HCT116 (cell line): ENCODE measurements around the gene SFXN5. TPM values are rescaled to one million over a fixed set of nuclear protein-coding genes. Genes with fewer than 3 reads are reported as not detected.

Experiments used
- ATAC-seq: fragments of 200-7000 bp; cut with Tn5 transposase; 2 replicates; pipeline ENCODE4 v1.9.1; 2020; ENCODE audit warnings: mild to moderate bottlenecking, moderate library complexity
- BruUV-seq: library from RNA; stranded (reverse); fragments of 400-500 nt; replicated peaks from 2 replicates; lab custom pipeline; 2021; lab: Mats Ljungman, UMichigan
- CTCF ChIA-PET: fragments of 300-600 bp; sonication (Branson Sonifier 250); formaldehyde crosslinking; loops from one replicate; lab custom pipeline; 2021; ENCODE audit warnings: antibody characterized with exemption; lab: Charles Lee
- POLR2A ChIA-PET: fragments of 300-600, 350-600 bp; sonication (Branson Sonifier 250); formaldehyde crosslinking; loops from one replicate; lab custom pipeline; 2021; ENCODE audit warnings: antibody characterized with exemption; lab: Charles Lee
- RAD21 ChIA-PET, 2 experiments: fragments of 300-600 bp; sonication (Branson Sonifier 250); formaldehyde crosslinking; loops; one replicate each; lab custom pipeline; 2023; ENCODE audit warnings: low total read pairs in 2 of 2; ENCODE audit not compliant: uncharacterized antibody in 2 of 2, unreplicated experiment in 2 of 2, low non-redundant PET in 1 of 2; lab: Charles Lee
- DNase-seq: peaks from one replicate; pipeline ENCODE4 v3.0.0-alpha.2; 2010; ENCODE audit warnings: low read depth, low spot score
- H2AFZ ChIP-seq: fragments of 200-600 bp; shearing (Covaris generic), sonication (generic); 2 replicates; pipeline ENCODE4 v1.6.1; 2017; ENCODE audit warnings: low read depth, mixed run types, mixed read lengths, antibody characterized with exemption, low read length; ENCODE audit not compliant: poor library complexity, severe bottlenecking
- H3K27ac ChIP-seq: 2 replicates; pipeline ENCODE4 v1.5.1; 2012; ENCODE audit warnings: low read depth, low read length
- H3K27me3 ChIP-seq: fragments of 200-600 bp; sonication (generic); 2 replicates; pipeline ENCODE4 v1.6.1; 2016; ENCODE audit warnings: mixed run types, low read length, mixed read lengths; ENCODE audit not compliant: insufficient read depth
- H3K36me3 ChIP-seq, 2 experiments: fragments of 200-500 bp in 1 of 2; fragments of 200-600 bp in 1 of 2; sonication (Bioruptor generic) in 1 of 2; sonication (generic) in 1 of 2; 2 replicates each; pipeline versions ENCODE4 v1.5.1 to v1.6.1; 2014 to 2016; ENCODE audit warnings: low read length in 2 of 2, inconsistent platforms in 1 of 2, mixed read lengths in 1 of 2, mixed run types in 1 of 2; ENCODE audit not compliant: insufficient read depth in 2 of 2, control insufficient read depth in 1 of 2
- H3K4me1 ChIP-seq, 2 experiments: fragments of 200-600 bp in 1 of 2; sonication (generic) in 1 of 2; 2 replicates each; pipeline versions ENCODE4 v1.5.1 to v1.6.1; 2012 to 2017; ENCODE audit warnings: low read length in 2 of 2, inconsistent platforms in 1 of 2, mild to moderate bottlenecking in 1 of 2, mixed read lengths in 1 of 2, mixed run types in 1 of 2, moderate library complexity in 1 of 2; ENCODE audit not compliant: insufficient read depth in 2 of 2, control insufficient read depth in 1 of 2
- H3K4me2 ChIP-seq: fragments of 200-600 bp; sonication (generic); 2 replicates; pipeline ENCODE4 v1.6.1; 2017; ENCODE audit warnings: mixed run types, low read length, mixed read lengths
- H3K4me3 ChIP-seq, 2 experiments: fragments of 200-600 bp in 1 of 2; sonication (generic) in 1 of 2; replicated peaks in 1 of 2; 2 replicates each; pipeline ENCODE4 v1.5.1; 2011 to 2016; ENCODE audit warnings: low read length in 2 of 2, control low read depth in 1 of 2, low read depth in 1 of 2, mild to moderate bottlenecking in 1 of 2, mixed read lengths in 1 of 2, mixed run types in 1 of 2
- H3K79me2 ChIP-seq: fragments of 200-600 bp; sonication (generic); 2 replicates; pipeline ENCODE4 v1.6.1; 2017; ENCODE audit warnings: mild to moderate bottlenecking, mixed run types, low read length, moderate library complexity, mixed read lengths; ENCODE audit not compliant: insufficient read depth
- H3K9ac ChIP-seq: fragments of 200-600 bp; sonication (generic); 2 replicates; pipeline ENCODE4 v1.6.1; 2016; ENCODE audit warnings: low read length, mixed read lengths
- H3K9me2 ChIP-seq: fragments of 200-600 bp; sonication (generic), shearing (Covaris generic); 2 replicates; pipeline ENCODE4 v1.6.1; 2017; ENCODE audit warnings: mixed run types, mild to moderate bottlenecking, moderate library complexity; ENCODE audit not compliant: insufficient read depth
- H3K9me3 ChIP-seq, 2 experiments: fragments of 200-500 bp in 1 of 2; fragments of 200-600 bp in 1 of 2; sonication (Bioruptor generic) in 1 of 2; sonication (generic) in 1 of 2; 2 replicates each; pipeline ENCODE4 v1.6.1; 2014 to 2017; ENCODE audit warnings: low read length in 2 of 2, mixed read lengths in 2 of 2, inconsistent platforms in 1 of 2, low read depth in 1 of 2, mild to moderate bottlenecking in 1 of 2, mixed run types in 1 of 2, moderate library complexity in 1 of 2; ENCODE audit not compliant: control insufficient read depth in 1 of 2, insufficient read depth in 1 of 2
- H4K20me1 ChIP-seq: fragments of 200-600 bp; sonication (generic), shearing (Covaris generic); 2 replicates; pipeline ENCODE4 v1.6.1; 2017; ENCODE audit warnings: mixed run types, mild to moderate bottlenecking, moderate library complexity; ENCODE audit not compliant: insufficient read depth
- CBX3 ChIP-seq: IDR thresholded peaks from 2 replicates; pipeline ENCODE4 v1.6.1; 2012; ENCODE audit warnings: low read depth
- EGR1 ChIP-seq: IDR thresholded peaks from 2 replicates; pipeline ENCODE4 v1.6.1; 2012; ENCODE audit warnings: low read depth
- ELF1 ChIP-seq: IDR thresholded peaks from 2 replicates; pipeline ENCODE4 v1.6.1; 2012; ENCODE audit warnings: low read depth, borderline replicate concordance
- EZH2 ChIP-seq: fragments of 200-600 bp; sonication (generic); IDR thresholded peaks from 2 replicates; pipeline ENCODE4 v1.6.1; 2017; ENCODE audit warnings: antibody characterized with exemption, mixed run types
- EZH2phosphoT487 ChIP-seq: fragments of 200-600 bp; IDR thresholded peaks from 2 replicates; pipeline ENCODE4 v1.6.1; 2018; ENCODE audit warnings: antibody characterized with exemption, borderline replicate concordance
- FOSL1 ChIP-seq: IDR thresholded peaks from 2 replicates; pipeline ENCODE4 v1.6.1; 2012; ENCODE audit warnings: low read depth
- POLR2A ChIP-seq: IDR thresholded peaks from 2 replicates; pipeline ENCODE4 v1.7.0; 2011; ENCODE audit warnings: borderline replicate concordance; ENCODE audit not compliant: insufficient read depth, insufficient read length; ENCODE audit errors: extremely low read depth
- POLR2AphosphoS5 ChIP-seq: IDR thresholded peaks from 2 replicates; pipeline ENCODE4 v1.6.1; 2011; ENCODE audit warnings: mild to moderate bottlenecking, low read depth, low read length, moderate library complexity
- SIN3A ChIP-seq: IDR thresholded peaks from 2 replicates; pipeline ENCODE4 v1.6.1; 2012; ENCODE audit warnings: low read depth
- SP1 ChIP-seq: IDR thresholded peaks from 2 replicates; pipeline ENCODE4 v1.6.1; 2012; ENCODE audit warnings: low read depth
- YY1 ChIP-seq: IDR thresholded peaks from 2 replicates; pipeline ENCODE4 v1.6.1; 2011; ENCODE audit warnings: low read length, low read depth, moderate library complexity, mild to moderate bottlenecking; ENCODE audit not compliant: insufficient replicate concordance; ENCODE audit errors: extremely low read depth
- intact Hi-C: fragments of 100-400 bp; cut with micrococcal nuclease; formaldehyde crosslinking; loops from 2 replicates; pipeline ENCODE4 v1.10.0; 2022
- total RNA-seq: library from RNA; stranded (reverse); gene quantifications from one replicate; pipeline ENCODE4 v1.2.1, GENCODE V29; 2021; ENCODE audit not compliant: unreplicated experiment
- TF ChIP-seq, protein P1 (sequence below): IDR thresholded peaks from 2 replicates; pipeline ENCODE4 v1.6.1; 2011; ENCODE audit warnings: mild to moderate bottlenecking, low read length, moderate library complexity; ENCODE audit not compliant: insufficient replicate concordance; ENCODE audit errors: extremely low read depth
- TF ChIP-seq, protein P2 (sequence below): IDR thresholded peaks from 2 replicates; pipeline ENCODE4 v1.6.1; 2012
- TF ChIP-seq, protein P3 (sequence below), 3 experiments: fragments of 200-600 bp in 1 of 3; sonication (generic) in 1 of 3; IDR thresholded peaks in 2 of 3; conservative IDR thresholded peaks in 1 of 3; 2 replicates each; pipeline ENCODE4 v1.5.1; 2012 to 2017; ENCODE audit warnings: low read depth in 2 of 3, low read length in 2 of 3, antibody characterized with exemption in 1 of 3, borderline replicate concordance in 1 of 3, control low read depth in 1 of 3, mild to moderate bottlenecking in 1 of 3, mixed read lengths in 1 of 3, mixed run types in 1 of 3, moderate library complexity in 1 of 3; ENCODE audit not compliant: insufficient read depth in 1 of 3
- TF ChIP-seq, protein P4 (sequence below): IDR thresholded peaks from 2 replicates; pipeline ENCODE4 v1.6.1; 2012
- TF ChIP-seq, protein P5 (sequence below): IDR thresholded peaks from 2 replicates; pipeline ENCODE4 v1.6.1; 2012; ENCODE audit warnings: low read depth

The SFXN5 gene
- total RNA-seq, 1 experiment from 2014 or later = 10.0 TPM

DNA sequence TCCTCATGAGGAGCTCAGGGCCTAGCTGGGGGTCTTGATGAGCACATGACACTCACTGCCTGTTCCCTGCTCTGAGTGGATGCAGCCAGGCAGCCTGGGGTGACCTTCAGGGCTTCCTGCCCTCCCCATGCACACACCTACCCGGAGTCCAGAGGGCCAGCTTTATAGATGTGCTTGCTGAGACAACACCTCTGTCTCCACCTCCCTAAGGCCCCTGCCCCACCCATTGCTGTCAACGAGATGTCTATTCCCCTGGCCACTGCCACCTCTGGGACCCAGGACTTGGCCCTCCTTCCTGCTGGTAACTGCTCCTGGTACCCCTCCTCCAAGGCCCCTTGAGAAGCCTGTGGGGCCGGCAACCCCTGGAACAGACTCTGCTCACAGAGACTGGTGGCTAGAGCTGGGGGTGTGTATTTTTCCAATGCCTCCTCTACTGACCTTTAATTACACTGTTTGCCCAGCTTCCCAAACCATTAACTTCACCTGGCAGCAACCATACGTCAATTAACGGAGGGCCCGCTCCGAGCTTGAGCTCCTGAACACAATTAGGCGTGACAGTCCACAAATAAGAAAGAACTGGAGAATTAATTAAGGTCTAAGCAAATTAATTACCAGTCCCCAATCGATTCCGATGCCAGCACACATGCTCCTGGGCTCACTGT, 87.9 kb downstream of the SFXN5 start:
- no peak overlapping the region for H2AFZ ChIP-seq
- H4K20me1 ChIP-seq = no peaks in the 10 kb centered on the region
- TF ChIP-seq, protein P1, sequence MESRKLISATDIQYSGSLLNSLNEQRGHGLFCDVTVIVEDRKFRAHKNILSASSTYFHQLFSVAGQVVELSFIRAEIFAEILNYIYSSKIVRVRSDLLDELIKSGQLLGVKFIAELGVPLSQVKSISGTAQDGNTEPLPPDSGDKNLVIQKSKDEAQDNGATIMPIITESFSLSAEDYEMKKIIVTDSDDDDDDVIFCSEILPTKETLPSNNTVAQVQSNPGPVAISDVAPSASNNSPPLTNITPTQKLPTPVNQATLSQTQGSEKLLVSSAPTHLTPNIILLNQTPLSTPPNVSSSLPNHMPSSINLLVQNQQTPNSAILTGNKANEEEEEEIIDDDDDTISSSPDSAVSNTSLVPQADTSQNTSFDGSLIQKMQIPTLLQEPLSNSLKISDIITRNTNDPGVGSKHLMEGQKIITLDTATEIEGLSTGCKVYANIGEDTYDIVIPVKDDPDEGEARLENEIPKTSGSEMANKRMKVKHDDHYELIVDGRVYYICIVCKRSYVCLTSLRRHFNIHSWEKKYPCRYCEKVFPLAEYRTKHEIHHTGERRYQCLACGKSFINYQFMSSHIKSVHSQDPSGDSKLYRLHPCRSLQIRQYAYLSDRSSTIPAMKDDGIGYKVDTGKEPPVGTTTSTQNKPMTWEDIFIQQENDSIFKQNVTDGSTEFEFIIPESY = no peak
- TF ChIP-seq EGR1 (no peak), EZH2 (no peak), YY1 (no peak), POLR2A (no peak), SP1 (no peak), POLR2AphosphoS5 (no peak), FOSL1 (no peak), SIN3A (no peak), CBX3 (no peak), EZH2phosphoT487 (no peak), ELF1 (no peak)
- TF ChIP-seq, protein P2, sequence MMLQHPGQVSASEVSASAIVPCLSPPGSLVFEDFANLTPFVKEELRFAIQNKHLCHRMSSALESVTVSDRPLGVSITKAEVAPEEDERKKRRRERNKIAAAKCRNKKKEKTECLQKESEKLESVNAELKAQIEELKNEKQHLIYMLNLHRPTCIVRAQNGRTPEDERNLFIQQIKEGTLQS = no peak
- TF ChIP-seq, protein P3, sequence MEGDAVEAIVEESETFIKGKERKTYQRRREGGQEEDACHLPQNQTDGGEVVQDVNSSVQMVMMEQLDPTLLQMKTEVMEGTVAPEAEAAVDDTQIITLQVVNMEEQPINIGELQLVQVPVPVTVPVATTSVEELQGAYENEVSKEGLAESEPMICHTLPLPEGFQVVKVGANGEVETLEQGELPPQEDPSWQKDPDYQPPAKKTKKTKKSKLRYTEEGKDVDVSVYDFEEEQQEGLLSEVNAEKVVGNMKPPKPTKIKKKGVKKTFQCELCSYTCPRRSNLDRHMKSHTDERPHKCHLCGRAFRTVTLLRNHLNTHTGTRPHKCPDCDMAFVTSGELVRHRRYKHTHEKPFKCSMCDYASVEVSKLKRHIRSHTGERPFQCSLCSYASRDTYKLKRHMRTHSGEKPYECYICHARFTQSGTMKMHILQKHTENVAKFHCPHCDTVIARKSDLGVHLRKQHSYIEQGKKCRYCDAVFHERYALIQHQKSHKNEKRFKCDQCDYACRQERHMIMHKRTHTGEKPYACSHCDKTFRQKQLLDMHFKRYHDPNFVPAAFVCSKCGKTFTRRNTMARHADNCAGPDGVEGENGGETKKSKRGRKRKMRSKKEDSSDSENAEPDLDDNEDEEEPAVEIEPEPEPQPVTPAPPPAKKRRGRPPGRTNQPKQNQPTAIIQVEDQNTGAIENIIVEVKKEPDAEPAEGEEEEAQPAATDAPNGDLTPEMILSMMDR (IDR thresholded peaks at IDR 0.05 in 2 of 3, conservative IDR thresholded peaks at IDR 0.05 in 1 of 3; ENCODE audit: borderline replicate concordance in 1 of 3, insufficient read depth in 1 of 3, low read depth in 2 of 3, low read length in 2 of 3) = no peak
- TF ChIP-seq, protein P4, sequence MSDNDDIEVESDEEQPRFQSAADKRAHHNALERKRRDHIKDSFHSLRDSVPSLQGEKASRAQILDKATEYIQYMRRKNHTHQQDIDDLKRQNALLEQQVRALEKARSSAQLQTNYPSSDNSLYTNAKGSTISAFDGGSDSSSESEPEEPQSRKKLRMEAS = no peak
- TF ChIP-seq, protein P5, sequence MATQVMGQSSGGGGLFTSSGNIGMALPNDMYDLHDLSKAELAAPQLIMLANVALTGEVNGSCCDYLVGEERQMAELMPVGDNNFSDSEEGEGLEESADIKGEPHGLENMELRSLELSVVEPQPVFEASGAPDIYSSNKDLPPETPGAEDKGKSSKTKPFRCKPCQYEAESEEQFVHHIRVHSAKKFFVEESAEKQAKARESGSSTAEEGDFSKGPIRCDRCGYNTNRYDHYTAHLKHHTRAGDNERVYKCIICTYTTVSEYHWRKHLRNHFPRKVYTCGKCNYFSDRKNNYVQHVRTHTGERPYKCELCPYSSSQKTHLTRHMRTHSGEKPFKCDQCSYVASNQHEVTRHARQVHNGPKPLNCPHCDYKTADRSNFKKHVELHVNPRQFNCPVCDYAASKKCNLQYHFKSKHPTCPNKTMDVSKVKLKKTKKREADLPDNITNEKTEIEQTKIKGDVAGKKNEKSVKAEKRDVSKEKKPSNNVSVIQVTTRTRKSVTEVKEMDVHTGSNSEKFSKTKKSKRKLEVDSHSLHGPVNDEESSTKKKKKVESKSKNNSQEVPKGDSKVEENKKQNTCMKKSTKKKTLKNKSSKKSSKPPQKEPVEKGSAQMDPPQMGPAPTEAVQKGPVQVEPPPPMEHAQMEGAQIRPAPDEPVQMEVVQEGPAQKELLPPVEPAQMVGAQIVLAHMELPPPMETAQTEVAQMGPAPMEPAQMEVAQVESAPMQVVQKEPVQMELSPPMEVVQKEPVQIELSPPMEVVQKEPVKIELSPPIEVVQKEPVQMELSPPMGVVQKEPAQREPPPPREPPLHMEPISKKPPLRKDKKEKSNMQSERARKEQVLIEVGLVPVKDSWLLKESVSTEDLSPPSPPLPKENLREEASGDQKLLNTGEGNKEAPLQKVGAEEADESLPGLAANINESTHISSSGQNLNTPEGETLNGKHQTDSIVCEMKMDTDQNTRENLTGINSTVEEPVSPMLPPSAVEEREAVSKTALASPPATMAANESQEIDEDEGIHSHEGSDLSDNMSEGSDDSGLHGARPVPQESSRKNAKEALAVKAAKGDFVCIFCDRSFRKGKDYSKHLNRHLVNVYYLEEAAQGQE = no peak
- ATAC-seq (no peak), DNase-seq (no peak)
- no TSS peak for BruUV-seq
- peaks cover 31% of the 10 kb centered on the region in 2 experiments for H3K4me1 ChIP-seq
- no peaks in the 10 kb centered on the region for H3K79me2 ChIP-seq
- no peaks in the 10 kb centered on the region for H3K27me3 ChIP-seq
- no peak overlapping the region for H3K9ac ChIP-seq
- H3K36me3 ChIP-seq = no peaks in the 10 kb centered on the region
- no peak overlapping the region for H3K4me2 ChIP-seq
- RAD21 ChIA-PET = no interaction called here
- no peaks in the 10 kb centered on the region for H3K9me2 ChIP-seq
- POLR2A ChIA-PET = no interaction called here
- intact Hi-C loops = no loop called here
- no peak overlapping the region for H3K4me3 ChIP-seq
- no peaks in the 10 kb centered on the region for H3K9me3 ChIP-seq
- CTCF ChIA-PET = no interaction called here
- H3K27ac ChIP-seq = no peak overlapping the region
